Right renal cortex interstitium (tissue), 3 donors: ENCODE results near the gene CORO2A. TPM values are rescaled to one million over a fixed set of nuclear protein-coding genes. Genes with fewer than 3 reads are reported as not detected.
"Not testable (repeated sequence)": the region's sequence is repeated elsewhere in the genome, so short reads cannot be mapped to it uniquely, and the experiment has no call there.

ENCODE experiments used
- DNase-seq, 3 donors: peaks; one replicate each; pipeline ENCODE4 v3.0.0-alpha.2; 2013; ENCODE audit warnings: low read depth in 3 of 3, low spot score in 2 of 3
- polyA plus RNA-seq, 3 donors: library from polyadenylated mRNA; unstranded; fragments of 120-200 nt; gene quantifications; one replicate each; pipeline ENCODE4 v1.2.1, GENCODE V29; 2013; ENCODE audit not compliant: insufficient read length in 3 of 3

Gene CORO2A
- polyA plus RNA-seq, 3 donors = 1.7 to 2.9 (median 2.1) TPM

DNA sequence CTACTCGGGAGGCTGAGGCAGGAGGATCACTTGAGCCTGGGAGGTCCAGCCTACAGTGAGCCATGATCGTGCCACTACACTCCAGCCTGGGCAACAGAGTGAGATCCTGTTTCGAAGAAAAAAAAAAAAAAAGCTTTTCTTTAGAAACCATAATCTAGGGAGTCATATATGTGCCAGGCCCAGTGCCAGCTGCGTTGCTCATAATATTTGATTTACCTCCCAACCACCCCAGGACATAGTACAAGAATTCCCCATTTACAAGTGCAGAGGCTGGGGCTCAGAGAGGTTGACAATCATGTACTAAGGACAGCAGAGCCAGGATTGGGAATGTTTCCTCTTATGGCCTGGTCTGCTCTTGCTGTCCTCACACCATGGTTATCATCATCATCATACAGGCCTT, 48.4 kb downstream of the CORO2A start:
- no peak for DNase-seq

DNA sequence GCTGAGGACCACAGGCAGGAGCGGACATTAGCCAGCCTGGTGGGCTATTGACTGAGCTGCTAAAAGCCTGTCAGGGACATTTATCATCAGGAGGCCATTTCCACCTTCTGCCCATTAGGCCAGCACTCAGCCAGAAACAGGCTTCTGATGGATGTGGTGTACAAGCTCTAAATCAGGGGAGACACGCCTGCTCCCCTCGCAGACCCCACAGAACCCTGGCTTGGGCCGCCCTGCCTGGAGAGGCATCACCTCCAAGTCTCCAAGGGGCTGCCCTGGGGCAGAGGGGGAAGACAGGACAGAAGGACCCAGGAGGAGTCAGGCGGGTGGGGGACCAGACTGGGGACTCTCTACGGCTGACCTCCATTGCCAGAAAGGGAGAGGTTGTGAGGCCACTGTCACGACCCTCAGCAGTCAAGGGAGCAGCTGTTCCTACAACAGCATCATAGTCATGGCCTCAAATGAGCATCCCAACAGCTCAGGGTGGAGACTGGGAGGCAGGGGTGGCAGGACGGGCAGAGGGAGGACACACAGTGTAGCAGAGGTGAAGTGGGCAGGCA, 49.4 kb downstream of the CORO2A start:
- DNase-seq = no peak

DNA sequence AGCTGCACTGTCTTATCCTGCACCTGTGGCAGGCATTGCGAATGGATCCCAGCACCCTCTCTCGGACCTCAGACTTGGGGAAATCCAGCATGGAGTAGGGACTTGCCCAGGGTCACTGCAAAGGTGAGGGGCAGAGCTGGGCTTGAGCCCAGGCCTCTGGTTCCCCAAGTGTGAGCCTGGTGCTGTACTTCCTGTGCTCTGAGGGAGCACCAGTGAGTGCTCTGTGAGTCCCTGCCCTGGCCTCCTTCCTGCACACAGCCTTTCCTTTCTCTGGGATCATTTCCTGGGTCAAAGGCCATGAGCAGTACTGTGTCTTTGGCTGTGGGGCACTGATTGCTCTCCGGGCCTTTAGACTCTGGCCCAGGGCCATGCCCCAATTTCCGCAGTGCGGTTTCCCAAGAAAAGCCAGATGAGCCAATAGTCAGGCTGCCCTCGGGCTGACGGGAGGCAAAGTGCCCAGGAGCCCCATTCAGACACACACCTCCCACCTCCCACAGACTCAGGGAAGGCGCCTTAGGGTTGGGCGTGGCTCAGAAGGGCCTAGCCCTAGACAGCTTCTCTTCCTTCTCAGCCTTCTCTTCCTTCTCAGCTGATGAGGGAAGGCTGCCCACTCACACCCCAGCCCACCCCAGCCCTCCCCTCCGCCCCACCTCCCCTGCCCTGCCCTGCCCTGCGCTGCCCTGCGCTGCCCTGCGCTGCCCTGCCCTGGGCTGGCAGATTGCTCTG, 50.1 kb downstream of the CORO2A start:
- DNase-seq = no peak

DNA sequence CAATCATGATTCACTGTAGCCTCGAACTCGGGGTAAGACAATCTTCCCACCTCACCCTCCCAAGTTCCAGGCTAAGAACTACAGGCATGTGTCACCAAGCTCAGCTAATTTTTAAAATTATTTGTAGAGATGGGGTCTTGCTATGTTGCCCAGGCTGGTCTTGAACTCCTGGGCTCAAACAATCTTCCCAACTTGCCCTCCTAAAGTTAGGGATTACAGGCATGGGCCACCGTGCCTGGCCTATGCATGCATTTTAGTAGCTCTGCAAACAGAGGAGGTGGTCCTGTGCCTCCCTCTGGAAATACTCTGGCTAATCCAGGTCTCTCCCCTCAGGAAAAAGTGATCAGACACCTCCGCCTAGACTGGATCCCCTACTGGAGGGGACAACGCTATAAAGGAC, 51.9 kb downstream of the CORO2A start:
- no peak for DNase-seq

DNA sequence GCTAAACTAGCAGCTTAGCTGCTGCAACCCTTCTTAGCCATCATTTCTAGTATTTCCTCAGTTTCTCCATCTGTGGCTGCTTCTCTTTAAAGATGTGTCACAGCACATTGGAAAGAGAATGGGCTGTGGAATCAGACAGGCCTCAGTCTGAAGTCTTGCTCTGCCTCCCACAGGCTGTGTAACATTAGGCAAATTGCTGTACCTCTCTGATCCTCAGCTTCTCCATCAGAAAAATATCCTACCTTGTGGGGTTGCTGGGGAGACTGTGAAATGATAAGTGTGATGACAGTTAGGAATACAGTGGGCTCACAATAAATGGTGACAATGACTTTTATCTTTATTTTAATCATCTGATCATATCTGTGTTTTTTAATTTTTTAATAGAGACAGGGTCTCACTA, 55.9 kb downstream of the CORO2A start:
- no peak for DNase-seq

DNA sequence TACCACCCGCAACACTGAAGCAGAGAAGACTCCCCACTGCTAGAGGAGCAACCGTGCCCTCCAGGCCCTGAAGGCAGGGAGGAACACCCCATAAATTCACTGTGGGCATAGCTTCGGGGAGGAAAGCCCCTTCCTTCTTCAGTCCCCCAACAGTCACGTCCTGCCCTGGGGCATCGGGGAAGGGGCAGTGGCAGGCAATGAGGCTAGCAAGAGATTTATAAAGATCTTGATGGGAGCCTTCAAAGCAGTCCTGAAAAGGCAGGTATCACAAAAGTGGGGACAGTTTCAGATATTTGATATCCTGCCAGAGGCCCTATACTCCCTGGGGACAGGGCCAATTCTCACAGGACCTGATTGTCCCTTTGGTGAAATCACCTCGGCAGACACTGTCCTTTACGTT, 56.5 kb downstream of the CORO2A start:
- DNase-seq = no peak

DNA sequence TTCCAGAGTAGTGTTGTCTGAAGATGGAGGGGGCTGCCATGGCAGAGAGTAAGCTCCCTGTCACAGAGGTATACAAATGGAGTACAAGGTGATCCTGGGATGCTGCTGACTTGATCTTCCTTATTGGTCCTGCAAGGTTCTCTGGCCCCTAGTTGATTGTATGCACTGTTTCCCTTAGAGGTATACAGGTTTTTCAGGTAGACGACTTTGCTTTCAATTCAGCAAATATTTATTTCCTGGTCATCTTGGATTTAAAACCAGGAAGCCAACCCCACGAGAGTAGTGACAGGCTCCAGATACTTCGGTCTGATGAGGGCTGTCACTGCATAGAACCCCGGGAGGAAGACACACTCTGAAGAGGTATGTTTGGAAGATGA, 56.9 kb downstream of the CORO2A start:
- DNase-seq = no peak

DNA sequence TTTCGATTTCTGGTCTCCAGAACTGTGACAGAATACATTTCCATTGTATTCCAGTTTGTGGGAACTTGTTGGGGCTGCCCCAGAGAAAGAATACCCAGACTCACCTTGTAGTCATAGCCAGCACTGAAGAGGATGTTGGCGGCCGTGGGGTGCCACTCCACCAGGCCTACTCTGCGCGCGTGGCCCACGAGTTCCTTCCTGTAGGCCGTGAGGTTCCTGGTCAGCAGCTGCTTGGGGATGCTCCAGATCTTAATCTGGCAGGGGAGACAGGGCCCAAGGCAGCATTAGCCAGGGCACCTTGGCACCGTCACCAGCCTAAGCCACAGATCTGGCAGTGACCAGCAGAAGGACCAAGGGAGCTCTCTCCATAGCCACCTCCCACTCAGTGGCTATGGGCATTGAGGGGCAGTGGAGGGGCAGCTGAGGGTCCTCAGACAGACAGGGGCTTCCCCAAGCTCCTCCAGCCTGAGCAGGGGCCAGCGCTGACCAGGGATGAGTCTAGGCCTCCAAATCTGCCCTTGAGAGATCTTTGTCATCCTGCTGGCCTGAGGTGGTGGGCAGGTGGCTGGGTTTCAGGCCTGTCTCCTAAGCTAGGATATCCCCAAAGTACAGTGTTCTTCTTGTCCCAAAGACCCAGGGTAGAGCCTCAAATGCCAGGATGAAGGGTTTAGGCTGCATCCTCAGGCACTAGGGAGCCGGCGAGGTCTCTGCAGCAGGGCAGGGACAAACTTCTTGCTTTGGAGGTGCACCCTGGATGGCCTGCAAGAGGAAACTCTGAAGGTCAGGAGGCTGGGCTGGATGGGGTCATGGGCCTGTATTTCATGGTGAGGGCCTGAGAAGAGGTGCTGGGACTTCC, 57.5 kb downstream of the CORO2A start:
- no peak for DNase-seq

DNA sequence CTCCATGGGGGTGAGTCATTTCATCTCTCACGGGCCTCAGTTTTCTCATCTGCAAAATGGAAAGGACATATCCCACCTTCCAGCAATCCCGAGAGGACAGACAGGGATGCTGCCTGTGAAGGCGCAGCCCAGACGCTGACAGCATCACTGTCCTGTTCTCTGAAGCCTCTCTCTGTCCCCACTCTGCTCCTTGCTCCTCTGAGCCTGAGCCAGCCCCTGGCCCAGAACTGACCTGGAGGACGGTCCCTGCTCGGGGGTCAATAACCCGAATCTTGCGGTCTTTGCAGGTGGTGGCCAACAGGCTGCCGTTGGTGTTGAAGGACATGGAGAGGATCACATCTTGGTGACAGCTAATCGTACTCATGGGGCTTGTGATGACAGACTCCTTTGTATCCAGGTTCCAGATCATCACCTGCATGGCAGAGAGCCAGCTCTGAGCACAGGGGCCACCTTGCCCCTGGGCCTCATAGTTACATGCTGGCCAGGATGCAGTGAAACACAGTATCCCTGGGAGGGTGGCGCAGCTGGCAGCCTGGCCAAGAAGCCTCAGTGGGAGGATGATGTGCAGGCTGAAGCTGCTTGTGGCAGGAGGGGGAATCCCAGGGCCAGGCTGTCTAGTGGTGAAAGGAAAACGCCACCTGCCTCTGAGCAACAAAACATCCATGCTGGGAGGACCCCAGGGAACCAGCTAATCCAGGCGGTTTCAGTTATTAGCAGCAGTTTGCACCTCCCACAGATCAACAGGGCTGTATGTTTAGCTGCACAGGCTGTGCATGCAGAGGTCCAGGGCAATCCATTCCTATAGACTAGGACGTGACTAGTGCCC, 59.4 kb downstream of the CORO2A start:
- DNase-seq = no peak

DNA sequence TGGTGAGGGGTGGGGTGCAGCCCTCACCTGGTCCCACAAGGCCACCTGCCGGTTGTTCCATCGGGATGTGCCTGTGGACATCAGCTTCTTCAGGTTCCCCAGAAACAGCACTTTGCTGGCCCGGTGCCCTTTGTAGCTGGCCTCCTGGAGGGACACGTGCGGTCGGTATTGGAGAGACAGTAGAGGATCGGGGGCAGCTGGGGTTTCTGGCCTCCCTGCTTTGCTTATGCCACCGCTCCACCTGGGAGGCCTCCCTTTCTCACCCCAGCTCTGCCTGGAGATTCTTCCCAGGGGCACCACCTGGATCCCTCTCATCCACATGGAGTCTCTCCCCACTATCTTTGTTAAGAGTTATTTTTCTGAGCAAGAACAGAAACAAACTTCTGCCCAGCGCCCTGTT, 60.3 kb downstream of the CORO2A start:
- no peak for DNase-seq

DNA sequence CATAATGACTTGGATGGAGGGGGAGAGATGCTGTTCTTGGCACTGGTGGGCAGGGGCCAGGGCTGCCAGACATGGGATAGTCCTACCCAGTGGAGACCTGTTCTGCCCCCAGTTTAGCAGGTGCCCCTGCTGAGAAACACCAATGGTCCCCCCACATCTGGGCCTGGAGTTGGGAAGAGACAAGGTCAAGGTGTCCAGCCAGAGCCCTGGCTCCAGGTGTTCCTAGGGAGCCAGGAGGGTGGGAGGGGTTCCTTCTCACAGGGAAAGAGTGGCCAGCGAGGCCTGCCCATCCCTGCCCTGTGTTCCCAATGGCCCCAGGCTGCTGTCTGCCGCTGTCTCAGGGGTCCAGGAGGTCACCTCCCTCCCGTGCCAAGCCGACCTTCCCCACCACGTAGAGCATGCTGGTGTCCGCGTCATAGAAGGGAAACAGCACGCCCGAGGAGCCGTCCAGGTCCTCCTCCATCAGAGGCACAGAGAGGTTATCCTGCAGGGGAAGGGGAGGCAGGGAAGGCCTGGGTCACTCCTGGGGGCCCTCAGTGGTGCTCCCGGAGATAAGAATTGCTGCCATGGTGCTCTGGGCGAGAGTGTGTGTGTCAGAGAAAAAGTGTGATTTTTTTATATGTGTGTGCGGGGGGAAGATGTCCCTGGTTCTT, 61.7 kb downstream of the CORO2A start:
- DNase-seq = no peak

DNA sequence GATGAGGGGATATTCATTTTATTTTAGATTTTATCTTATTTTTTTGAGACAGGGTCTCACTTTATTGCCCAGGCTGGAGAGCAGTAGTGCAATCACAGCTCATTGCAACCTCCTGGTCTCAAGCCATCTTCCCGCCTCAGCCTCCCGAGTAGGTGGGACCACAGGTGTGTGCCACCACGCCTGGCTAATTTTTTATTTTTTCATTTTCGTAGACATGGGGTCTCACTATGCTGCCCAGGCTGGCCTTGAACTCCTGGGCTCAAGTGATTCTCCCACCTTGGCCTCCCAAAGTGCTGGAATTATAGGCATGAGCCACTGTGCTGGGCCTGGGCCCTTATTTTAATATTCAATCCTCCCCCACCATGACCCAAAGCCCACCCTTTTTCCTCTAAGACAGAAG, 62.4 kb downstream of the CORO2A start:
- not testable (repeated sequence) for DNase-seq

DNA sequence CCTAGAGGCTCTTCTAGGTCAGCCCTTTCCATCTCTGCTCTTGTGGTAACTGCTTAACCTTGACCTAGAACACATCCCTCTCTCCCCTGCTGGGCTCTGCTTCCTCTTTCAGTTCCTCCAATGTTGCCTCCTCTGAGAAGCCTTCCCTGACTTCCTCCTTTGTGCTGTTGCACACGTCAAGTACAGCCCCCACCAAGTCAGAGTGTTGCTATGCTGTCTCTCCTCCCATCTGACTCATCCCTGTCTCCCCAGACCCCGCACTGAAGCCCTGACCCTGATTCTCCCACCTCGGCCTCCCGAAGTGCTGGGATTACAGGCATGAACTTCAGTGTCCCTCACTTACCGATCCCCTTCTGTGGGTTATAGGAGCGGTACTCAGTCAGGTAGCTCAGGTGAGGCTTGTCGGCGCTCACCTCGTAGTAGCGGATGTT, 63.0 kb downstream of the CORO2A start:
- no peak for DNase-seq

DNA sequence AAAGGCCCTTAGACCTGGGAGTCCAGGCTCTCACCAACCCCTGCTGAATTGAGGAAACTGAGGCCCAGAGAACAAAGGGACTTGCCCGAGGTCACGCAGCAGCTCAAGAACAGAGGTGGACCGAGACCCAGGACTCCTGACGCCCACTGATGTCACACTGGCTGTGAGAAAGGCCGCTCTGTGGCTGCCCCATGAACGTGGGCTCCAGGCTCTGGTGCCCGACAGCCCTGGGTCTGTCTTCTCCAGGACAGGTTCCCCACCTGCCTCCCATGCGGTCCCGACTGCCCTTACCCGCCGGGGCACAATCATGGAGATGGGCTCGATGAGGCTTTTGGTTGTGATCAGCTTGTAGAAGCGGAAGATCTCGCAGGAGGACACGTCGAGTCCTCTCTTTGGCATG, 64.1 kb downstream of the CORO2A start:
- DNase-seq = no peak

DNA sequence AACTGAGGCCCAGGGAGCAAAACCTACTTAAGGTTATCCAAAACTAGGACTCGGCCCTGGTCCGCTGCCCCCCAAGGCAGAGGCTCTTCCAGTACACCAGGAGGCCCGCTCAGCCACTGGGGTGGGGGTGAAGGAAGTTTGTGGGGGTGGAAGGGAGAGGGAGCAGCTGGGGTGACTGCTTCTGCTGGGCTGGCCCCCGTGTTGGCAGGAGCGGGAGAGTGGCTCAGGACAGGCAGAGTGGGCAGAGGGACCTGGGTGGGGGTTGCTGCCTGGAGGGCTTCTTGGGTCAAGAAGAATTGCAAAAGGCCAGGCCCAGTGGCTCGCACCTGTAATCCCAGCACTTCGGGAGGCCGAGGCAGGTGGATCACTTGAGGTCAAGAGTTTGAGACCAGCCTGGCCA, 65.2 kb downstream of the CORO2A start:
- no peak for DNase-seq

DNA sequence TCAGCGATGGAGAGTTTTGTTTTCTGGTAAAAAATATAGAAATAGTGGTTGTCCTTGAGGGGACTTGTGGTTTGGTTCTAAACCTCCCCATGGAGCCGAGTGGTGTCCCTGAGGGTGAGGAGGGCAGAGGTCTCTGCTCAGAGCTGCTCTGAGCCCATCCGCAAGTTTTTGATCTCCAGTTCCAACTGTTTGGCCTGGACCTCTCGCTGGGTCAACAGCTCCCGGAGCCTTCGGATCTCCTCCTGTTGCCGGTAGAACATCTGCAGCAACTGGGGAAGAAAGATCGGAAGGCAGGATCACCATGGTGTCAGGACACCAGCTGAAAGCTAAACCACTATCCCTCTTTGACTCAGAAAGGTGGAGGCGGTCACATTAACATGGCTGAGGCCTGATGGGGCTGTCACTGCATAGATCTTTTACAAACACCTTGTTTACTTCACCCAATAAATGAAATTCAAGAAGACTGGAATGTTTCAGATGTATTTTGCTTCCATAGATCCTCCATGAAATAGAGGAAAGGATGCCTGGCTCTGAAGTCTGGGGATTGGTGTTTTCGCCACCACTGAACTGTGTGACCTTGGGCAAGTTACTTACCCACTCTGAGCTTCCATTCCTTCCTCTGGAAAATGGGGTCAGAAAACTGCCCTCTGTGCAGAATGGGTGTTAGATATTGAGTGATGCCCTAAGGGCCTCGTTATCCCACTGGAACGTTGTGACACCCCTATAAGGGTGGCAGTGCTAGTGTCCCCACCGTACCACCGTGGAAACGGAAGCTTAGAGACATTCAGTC, 67.6 kb downstream of the CORO2A start:
- DNase-seq = no peak

DNA sequence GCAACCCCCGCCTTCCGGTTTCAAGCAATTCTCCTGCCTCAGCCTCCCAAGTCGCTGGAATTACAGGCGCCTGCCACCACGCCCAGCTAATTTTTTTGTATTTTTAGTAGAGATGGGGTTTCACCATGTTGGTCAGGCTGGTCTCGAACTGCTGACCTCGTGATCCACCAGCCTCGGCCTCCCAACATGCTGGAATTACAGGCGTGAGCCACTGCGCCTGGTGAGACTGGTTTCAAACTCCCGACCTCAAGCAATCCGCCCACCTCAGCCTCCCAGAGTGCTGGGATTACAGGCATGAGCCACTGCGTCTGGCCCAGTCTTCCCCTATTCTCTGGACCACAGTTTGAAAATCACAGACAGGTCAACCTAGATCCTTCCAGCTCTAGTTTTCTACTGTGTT, 68.3 kb downstream of the CORO2A start:
- not testable (repeated sequence) for DNase-seq

DNA sequence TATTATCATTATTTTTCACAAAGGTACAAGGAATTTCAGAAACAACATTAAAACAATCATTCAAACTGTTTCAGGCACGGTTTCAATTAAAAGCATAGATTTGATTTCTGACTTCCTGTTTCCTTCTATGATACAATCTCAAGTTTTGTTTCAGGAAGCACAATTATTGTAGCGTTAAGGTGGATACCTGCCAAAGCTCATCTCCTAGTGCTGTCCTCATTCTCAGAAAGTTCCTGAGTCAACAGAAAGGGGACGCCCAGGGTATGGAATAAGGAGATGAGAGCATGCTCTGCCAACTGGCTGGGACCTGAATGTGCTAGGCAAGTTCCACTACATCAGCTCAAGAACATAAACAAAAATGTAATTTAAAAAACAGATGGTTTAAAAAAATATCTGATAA, 71.4 kb downstream of the CORO2A start:
- DNase-seq = no peak

DNA sequence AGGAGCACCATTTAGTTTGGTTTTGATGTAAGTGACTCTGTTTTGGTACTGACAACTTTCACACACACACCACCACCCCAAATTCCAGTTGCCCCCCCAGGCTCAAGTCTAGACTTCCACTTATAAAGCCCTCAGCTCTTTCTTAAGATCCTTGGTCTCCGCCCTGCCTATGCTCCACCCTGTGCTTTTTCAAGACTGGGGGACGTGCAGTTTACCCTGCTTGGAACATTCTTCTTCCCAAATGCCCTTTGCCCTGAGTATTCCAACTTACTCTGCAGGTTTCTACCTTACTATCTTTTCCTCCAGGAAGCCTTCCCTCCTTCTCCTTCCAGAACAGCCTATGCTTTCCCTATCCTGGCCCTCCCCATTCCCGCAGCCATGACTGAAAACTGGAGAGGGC, 72.0 kb downstream of the CORO2A start:
- DNase-seq = no peak
